Measurements from ENCODE around the gene LYST.

DNA sequence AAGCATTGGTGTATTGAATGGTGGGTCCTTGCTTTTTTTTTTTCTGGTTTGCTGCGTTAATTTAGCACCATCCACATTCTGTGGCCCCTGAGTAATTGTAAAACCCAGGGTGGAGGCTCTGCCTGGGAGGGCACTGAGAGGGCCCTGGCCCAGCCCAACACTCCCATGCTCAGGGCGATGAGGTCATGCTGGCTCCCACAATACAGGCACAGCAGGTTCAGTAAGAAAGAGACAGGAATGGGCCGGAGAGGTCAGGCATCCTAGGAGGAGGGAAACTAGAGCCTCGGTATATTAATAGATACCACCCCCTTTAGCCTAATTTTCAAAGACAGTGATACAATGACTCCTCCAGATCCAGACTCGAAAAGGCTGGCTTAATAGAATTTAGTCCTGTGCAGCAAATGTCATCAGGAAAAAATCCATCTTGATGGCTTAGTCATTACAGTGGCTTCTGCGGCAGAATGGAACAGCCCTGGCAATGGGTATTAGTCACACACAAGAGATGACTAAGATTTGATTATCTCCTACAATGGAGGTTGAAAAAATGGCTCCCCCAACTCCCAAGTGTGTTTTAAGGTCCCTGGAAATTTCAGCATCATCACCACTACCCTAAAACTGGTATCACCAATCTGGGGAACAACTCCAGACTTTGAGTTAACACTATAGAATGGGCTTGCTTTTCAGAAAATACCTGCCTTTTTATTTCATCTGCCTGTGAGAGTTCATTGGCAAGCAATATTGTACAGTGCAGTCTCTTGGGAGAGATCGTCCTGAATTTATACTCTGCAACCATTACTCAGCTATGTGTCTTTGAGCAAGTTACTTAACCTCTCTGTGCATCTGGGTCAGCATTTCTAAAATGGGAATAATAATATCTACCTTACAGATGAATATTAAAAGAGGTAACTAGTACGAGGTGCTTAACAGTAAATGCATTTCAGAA lies 43.9 kb upstream of the LYST start:
- TF ChIP-seq CTCF (conservative IDR thresholded peaks at IDR 0.05; ENCODE audit: low read depth, low read length) (no peak), EZH2 (IDR thresholded peaks at IDR 0.05; ENCODE audit: borderline replicate concordance, low read depth, low read length, poor library complexity, severe bottlenecking) (no peak)
